HL-60 (cell line): ENCODE results near the gene BAD.

Experiments used
- CTCF ChIP-seq: IDR thresholded peaks from one replicate; pipeline ENCODE4 v1.5.1; 2011; ENCODE audit warnings: low read length, control low read depth, inconsistent platforms; ENCODE audit not compliant: insufficient read depth
- GABPA ChIP-seq: IDR thresholded peaks from 2 replicates; pipeline ENCODE4 v1.6.1; 2012; ENCODE audit warnings: low read depth
- POLR2AphosphoS5 ChIP-seq: IDR thresholded peaks from 2 replicates; pipeline ENCODE4 v1.6.1; 2012; ENCODE audit warnings: low read depth
- REST ChIP-seq: IDR thresholded peaks from 2 replicates; pipeline ENCODE4 v1.6.1; 2012; ENCODE audit warnings: low read depth; ENCODE audit not compliant: insufficient replicate concordance
- SPI1 ChIP-seq: IDR thresholded peaks from 2 replicates; pipeline ENCODE4 v1.6.1; 2012; ENCODE audit warnings: low read depth, mild to moderate bottlenecking, borderline replicate concordance

- TF ChIP-seq CTCF (no peak), POLR2AphosphoS5 (no peak), GABPA (no peak), REST (no peak), SPI1 (no peak)
Measured at GRCh38 chr11:64235437-64236161, 48.9 kb downstream of the BAD start.
